COR-L47 (cell line): Measurements from ENCODE around the gene TMEM191C.
"Not testable (repeated sequence)": the region's sequence is repeated elsewhere in the genome, so short reads cannot be mapped to it uniquely, and the experiment has no call there.

Experiments
- DNase-seq: peaks from one replicate; lab custom pipeline; 2025; lab: John Stamatoyannopoulos, UW

TMEM191C gene

GRCh38 chr22:21467337-21468193, at the start of gene TMEM191C:
TSS of gene TMEM191C (plus strand) at chr22:21467387. CDS start at chr22:21467460, 73 bp downstream.
- DNase-seq = not testable (repeated sequence)

GRCh38 chr22:21417853-21418252, 49.3 kb upstream of the TMEM191C start:
- DNase-seq = not testable (repeated sequence)

DNA sequence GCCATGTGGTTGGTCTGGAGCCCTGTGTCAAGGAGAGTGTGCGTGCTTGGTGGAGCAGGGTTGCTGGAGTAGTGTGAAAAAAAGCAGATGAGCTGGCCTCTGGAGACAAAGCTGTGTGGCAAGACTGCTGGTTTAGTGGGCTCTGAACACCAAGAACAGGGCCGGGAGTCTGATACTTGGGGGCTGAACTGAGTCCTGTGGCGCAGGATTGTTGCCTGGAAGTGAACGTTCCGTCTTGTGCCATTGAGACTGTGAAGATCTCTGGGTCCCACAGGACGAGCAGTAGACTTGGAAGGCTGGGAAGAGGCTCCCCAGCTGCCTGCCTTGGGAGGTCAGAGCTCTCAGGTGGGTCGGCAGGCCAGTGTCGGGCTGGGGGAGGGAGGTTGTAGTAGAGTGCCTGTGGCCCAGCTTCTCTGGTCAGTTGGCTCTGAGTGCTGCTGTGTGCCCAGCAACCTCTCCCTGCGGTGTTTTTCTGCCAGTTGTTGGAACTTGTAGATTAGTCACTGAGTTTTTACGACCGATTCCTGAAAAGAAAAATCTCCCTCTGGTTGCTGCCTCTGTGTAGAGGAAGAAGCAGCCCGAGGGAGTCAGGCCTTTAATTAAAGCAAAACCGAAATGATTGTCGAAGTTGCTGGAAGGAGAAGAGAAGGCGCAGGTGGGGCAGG, 48.1 kb upstream of the TMEM191C start:
- DNase-seq = not testable (repeated sequence)

DNA sequence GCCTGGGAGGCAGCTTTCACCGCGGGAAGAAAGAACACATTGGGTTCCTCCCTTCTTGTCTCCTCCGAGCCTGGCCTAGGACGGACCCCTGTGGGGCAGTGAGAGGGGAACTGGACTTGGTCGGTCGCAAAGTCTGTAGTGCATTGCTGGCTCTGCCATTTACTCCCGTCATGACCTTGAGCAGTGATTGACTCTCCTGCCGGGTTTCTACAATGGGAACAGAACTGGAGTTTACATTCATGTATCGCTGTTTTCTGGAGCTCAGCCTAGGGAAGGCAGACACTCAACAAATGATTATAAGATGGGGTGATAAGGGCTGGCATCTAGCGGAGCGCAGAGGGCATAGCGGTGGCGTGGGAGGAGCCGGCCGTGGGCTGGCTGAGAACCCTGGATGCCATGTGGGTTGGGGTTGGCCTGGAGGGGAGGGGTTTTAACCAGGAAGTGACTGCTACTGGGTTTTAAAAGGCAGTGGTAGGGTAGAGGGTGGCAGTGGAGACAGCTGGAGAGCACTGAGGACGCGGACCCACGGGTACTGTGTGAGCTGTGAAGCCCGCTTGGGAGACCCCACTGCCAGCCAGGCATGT, 46.9 kb upstream of the TMEM191C start:
- not testable (repeated sequence) for DNase-seq

DNA sequence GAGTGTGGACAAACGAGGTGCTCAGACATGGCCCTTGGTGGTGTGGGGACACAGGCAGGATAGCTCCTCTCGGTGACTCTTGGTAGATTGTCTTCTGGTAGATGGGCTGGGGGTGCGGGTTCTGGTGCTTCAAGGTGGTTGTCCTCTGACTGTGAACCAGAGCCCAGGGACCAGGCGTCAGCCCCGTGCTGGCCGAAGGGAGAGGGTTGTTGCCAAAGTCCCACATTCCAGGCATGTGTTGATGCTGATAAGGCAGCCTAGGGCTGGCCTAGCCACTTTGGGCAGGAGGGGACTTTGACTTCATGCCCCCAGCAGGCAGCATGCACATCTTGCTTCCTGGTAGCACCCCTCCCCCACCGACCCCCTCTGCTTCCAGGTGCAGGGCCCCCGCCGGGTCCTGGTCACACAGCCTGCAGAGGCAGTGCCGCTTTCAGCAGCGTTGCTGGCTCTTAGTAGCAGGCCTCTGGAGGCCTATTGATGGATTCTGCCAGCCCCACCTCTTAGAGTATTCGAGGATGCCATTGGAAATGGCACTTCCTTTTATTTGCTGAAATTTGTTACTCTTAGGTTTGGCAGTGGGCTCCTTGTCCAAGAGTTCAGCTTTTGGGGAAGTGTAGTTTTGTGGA, 43.0 kb upstream of the TMEM191C start:
- not testable (repeated sequence) for DNase-seq

DNA sequence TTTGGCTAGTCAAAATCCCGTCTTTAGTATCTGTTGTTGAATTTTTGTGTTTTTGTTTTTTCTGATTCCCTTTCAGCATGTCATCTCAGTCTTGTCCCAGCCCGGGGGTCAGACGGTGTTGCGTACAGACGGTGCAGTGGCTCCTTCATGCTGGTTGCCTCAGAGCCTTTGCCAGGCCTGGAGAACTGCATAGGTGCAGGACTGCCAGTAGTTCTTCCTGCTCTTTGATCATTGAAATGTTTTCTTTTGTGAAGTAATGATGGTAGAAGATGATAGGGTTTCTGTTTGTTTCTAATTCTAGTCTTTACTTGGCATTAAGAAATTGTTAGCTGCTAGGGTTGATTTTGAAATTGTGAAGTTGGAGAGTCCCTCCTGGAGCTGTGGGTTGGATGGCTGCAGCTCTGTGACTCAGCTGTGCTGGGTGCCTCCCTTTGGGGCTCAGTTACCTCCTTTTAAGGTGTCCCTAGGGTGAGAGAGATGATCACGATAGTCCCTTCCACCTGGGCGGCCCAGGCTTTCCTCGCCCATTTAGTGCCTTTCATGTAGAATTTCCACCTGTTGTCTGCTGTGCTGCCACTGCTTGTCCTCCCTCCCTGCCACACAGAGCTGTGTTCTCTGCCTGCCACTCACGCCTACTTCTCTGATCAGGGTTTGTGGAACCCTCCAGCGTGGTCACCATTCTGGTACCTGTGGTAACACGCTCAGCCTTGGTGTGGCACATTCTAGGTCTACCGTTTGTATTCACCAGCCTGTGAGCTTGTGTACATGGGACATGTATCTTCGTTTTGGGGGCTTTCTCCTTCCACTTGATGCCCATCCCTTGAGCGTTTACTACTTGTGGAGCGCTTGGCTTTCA, 32.6 kb upstream of the TMEM191C start:
- not testable (repeated sequence) for DNase-seq

GRCh38 chr22:21435998-21436810, 31.0 kb upstream of the TMEM191C start:
- DNase-seq = not testable (repeated sequence)

DNA sequence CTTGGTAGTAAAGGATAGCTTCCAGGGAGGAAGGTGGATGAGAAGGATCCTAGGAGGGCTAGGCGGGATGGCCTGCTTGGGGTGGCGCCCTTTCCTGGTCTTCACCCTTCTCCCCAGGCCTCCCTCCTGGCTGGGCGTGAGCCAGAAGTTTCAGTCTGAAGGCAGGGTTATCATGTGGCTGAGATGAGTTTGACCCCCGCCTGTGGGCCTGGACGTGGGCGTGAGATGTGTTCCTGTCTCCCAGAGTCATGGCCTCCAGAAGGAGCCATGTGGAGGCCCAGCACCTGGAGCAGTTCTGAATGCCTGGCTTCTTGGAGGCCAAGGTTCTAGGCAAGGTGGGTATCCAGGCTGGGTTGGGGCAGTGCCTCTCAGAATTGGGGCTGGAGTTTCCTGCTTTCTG, 29.2 kb upstream of the TMEM191C start:
- DNase-seq = not testable (repeated sequence)

GRCh38 chr22:21440018-21440636, 27.1 kb upstream of the TMEM191C start:
- DNase-seq = not testable (repeated sequence)

GRCh38 chr22:21440676-21441075, 26.5 kb upstream of the TMEM191C start:
- DNase-seq = not testable (repeated sequence)

GRCh38 chr22:21441170-21441569, 26.0 kb upstream of the TMEM191C start:
- DNase-seq = not testable (repeated sequence)

DNA sequence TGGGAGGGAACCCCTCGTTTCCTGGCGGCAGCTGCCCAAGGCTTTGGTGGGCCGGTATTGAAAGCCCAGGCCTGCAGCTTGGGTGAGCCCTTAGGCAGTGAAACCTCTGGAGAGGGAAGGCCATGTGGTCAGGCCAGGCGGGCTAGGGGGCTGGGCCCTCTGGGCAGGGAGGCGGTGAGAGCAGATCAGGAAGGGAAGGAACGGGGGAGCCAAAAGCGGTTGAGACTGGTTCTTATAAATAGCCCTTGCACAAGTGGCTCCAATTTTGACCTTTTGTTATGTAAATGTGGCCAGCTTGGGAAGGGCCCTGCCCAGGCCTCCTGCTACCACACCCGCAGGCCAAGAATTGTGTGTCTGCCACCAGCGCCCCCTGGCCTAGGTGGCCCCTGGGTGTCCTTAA, 25.1 kb upstream of the TMEM191C start:
- DNase-seq = not testable (repeated sequence)

- DNase-seq = not testable (repeated sequence)
These were observed 24.5 kb upstream of the TMEM191C start for GRCh38 chr22:21442646-21443045.

GRCh38 chr22:21443057-21443734, 24.0 kb upstream of the TMEM191C start:
- DNase-seq = no peak

GRCh38 chr22:21443735-21444421, 23.3 kb upstream of the TMEM191C start:
- DNase-seq = no peak

- no peak for DNase-seq
These were observed 22.3 kb upstream of the TMEM191C start for GRCh38 chr22:21444701-21445436.

DNA sequence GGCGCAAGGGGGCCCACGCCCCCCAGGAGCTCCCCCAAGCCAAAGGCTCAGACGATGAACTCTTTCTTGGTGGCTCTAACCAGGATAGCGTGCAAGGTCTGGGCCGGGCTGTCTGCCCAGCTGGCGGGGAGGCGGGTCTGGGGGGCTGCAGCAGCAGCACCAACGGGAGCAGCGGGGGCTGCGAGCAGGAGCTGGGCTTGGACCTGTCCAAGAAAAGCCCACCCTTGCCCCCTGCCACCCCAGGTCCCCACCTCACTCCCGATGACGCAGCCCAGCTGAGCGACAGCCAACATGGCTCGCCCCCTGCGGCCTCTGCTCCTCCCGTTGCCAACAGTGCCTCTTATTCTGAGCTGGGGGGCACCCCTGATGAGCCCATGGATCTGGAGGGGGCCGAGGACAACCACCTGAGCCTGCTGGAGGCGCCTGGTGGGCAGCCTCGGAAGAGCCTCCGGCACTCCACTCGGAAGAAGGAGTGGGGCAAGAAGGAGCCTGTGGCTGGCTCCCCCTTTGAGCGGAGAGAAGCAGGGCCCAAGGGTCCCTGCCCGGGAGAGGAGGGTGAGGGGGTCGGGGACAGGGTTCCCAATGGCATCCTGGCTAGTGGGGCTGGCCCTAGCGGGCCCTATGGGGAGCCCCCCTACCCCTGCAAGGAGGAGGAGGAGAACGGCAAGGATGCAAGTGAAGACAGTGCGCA, 21.6 kb upstream of the TMEM191C start:
- DNase-seq = no peak
